NCI-H748 (cell line): Measurements from ENCODE around the gene DPYD.

Experiments
- DNase-seq: peaks from one replicate; lab custom pipeline; 2025; ENCODE audit not compliant: unreplicated experiment; lab: John Stamatoyannopoulos, UW

DPYD gene

GRCh38 chr1:97726386-97726785 lies 194.4 kb downstream of the DPYD start:
- DNase-seq, result no peak

GRCh38 chr1:97721221-97721620 lies 199.6 kb downstream of the DPYD start:
- DNase-seq, result no peak

- no peak for DNase-seq
Observed at GRCh38 chr1:97712980-97713379, 207.9 kb downstream of the DPYD start.

GRCh38 chr1:97711858-97712257 lies 209.0 kb downstream of the DPYD start:
- no peak for DNase-seq

- no peak for DNase-seq
Observed at GRCh38 chr1:97693601-97694000, 227.2 kb downstream of the DPYD start.

- DNase-seq, result no peak
Observed at GRCh38 chr1:97691325-97691724, 229.5 kb downstream of the DPYD start.

- DNase-seq, result no peak
Observed at GRCh38 chr1:97685360-97685759, 235.5 kb downstream of the DPYD start.

- DNase-seq, result peak; percentile 2
Observed at GRCh38 chr1:97680894-97681293, 239.9 kb downstream of the DPYD start.

- no peak for DNase-seq
Observed at GRCh38 chr1:97680470-97680869, 240.4 kb downstream of the DPYD start.

GRCh38 chr1:97677702-97678101 lies 243.1 kb downstream of the DPYD start:
- no peak for DNase-seq

- no peak for DNase-seq
Observed at GRCh38 chr1:97674517-97674916, 246.3 kb downstream of the DPYD start.

- peak; percentile 14 for DNase-seq
Observed at GRCh38 chr1:97668945-97669344, 251.9 kb downstream of the DPYD start.

GRCh38 chr1:97660431-97661105 lies 260.3 kb downstream of the DPYD start:
- DNase-seq, result no peak

GRCh38 chr1:97654876-97655585 lies 265.8 kb downstream of the DPYD start:
- DNase-seq, result no peak

GRCh38 chr1:97651250-97651649 lies 269.6 kb downstream of the DPYD start:
- no peak for DNase-seq

GRCh38 chr1:97649591-97649990 lies 271.2 kb downstream of the DPYD start:
- DNase-seq, result no peak

GRCh38 chr1:97647776-97648175 lies 273.1 kb downstream of the DPYD start:
- no peak for DNase-seq

- no peak for DNase-seq
Observed at GRCh38 chr1:97646071-97646470, 274.8 kb downstream of the DPYD start.

- no peak for DNase-seq
Observed at GRCh38 chr1:97640677-97641076, 280.2 kb downstream of the DPYD start.

GRCh38 chr1:97636941-97637340 lies 283.9 kb downstream of the DPYD start:
- no peak for DNase-seq

- no peak for DNase-seq
Observed at GRCh38 chr1:97634758-97635157, 286.1 kb downstream of the DPYD start.

- no peak for DNase-seq
Observed at GRCh38 chr1:97632776-97633175, 288.1 kb downstream of the DPYD start.

GRCh38 chr1:97632075-97632474 lies 288.8 kb downstream of the DPYD start:
- peak; percentile 60 for DNase-seq
